ENCODE measurements around the gene AMOTL1. TPM values are rescaled to one million over a fixed set of nuclear protein-coding genes. Genes with fewer than 3 reads are reported as not detected.

The AMOTL1 gene
- polyA plus RNA-seq, 3 donors, result 39.9 to 47.8 (median 45.4) TPM

- DNase-seq, result no peak
Observed at GRCh38 chr11:94924171-94924572, 156.0 kb downstream of the AMOTL1 start.

GRCh38 chr11:94924612-94925011, 156.5 kb downstream of the AMOTL1 start:
- DNase-seq, result no peak

GRCh38 chr11:94925422-94926270, 157.5 kb downstream of the AMOTL1 start:
- DNase-seq, result no peak

- DNase-seq, result no peak
Observed at GRCh38 chr11:94926271-94926625, 158.1 kb downstream of the AMOTL1 start.

Other genes starting within 250 kb of the AMOTL1 start
- 1 to 10 TPM; 5.4 to 6.6 (median 5.6) TPM for gene FUT4, start 224.4 kb upstream of the AMOTL1 start, polyA plus RNA-seq (ENCODE audit: insufficient read length in 3 of 3)
- 1 to 10 TPM; 3.2 to 4.1 (median 3.7) TPM for gene PIWIL4, start 201.0 kb upstream of the AMOTL1 start, polyA plus RNA-seq (ENCODE audit: insufficient read length in 3 of 3)
- 100 to 1,000 TPM; 100 to 112 (median 112) TPM for gene CWC15, start 205.2 kb downstream of the AMOTL1 start, polyA plus RNA-seq (ENCODE audit: insufficient read length in 3 of 3)
- 1 to 10 TPM; 2.1 to 2.5 (median 2.1) TPM for gene KDM4D, start 205.4 kb downstream of the AMOTL1 start, polyA plus RNA-seq (ENCODE audit: insufficient read length in 3 of 3)

All from renal pelvis (tissue), 4 donors.